Keratinocyte (primary cell): ENCODE data around the gene NEGR1. TPM values are rescaled to one million over a fixed set of nuclear protein-coding genes. Genes with fewer than 3 reads are reported as not detected.

Source experiments
- DNase-seq: peaks from one replicate; pipeline ENCODE4 v3.0.0-alpha.2; 2011; ENCODE audit warnings: low read depth, missing footprints, low spot score
- FAIRE-seq: peaks from 2 replicates; lab custom pipeline; 2011; peaks lifted over from hg19 to GRCh38; lab: Jason Lieb, UNC
- H2AFZ ChIP-seq: 2 replicates; pipeline ENCODE4 v1.6.0; 2012; ENCODE audit warnings: low read length, control low read depth, inconsistent platforms; ENCODE audit not compliant: control insufficient read depth
- H3K27ac ChIP-seq: 2 replicates; pipeline ENCODE4 v1.5.1; 2011; ENCODE audit warnings: low read length; ENCODE audit not compliant: control insufficient read depth, insufficient read depth
- H3K27me3 ChIP-seq: 3 replicates; pipeline ENCODE4 v1.6.0; 2011; ENCODE audit warnings: low read length; ENCODE audit not compliant: control insufficient read depth, insufficient read depth; ENCODE audit errors: extremely low read depth
- H3K36me3 ChIP-seq, 2 experiments: 2 replicates in 1 of 2; 3 replicates in 1 of 2; pipeline ENCODE4 v1.5.1; 2011; ENCODE audit warnings: low read length in 2 of 2, mild to moderate bottlenecking in 1 of 2; ENCODE audit not compliant: control insufficient read depth in 2 of 2, insufficient read depth in 2 of 2; ENCODE audit errors: extremely low read depth in 1 of 2
- H3K4me1 ChIP-seq: 3 replicates; pipeline ENCODE4 v1.5.1; 2011; ENCODE audit warnings: low read length; ENCODE audit not compliant: control insufficient read depth, insufficient read depth; ENCODE audit errors: extremely low read depth
- H3K4me2 ChIP-seq: 3 replicates; pipeline ENCODE4 v1.6.0; 2011; ENCODE audit warnings: low read depth, low read length; ENCODE audit not compliant: control insufficient read depth, insufficient read depth; ENCODE audit errors: extremely low read depth
- H3K4me3 ChIP-seq, 3 experiments: fragments of 200-600 bp in 1 of 3; sonication (generic) in 1 of 3; 2 replicates in 2 of 3; 3 replicates in 1 of 3; pipeline ENCODE4 v1.5.1; 2011 to 2016; ENCODE audit warnings: low read length in 3 of 3, mild to moderate bottlenecking in 3 of 3, control low read depth in 2 of 3, inconsistent platforms in 1 of 3, low read depth in 1 of 3, mixed read lengths in 1 of 3, mixed run types in 1 of 3, moderate library complexity in 1 of 3; ENCODE audit not compliant: control insufficient read depth in 2 of 3, insufficient read depth in 2 of 3; ENCODE audit errors: extremely low read depth in 1 of 3
- H3K79me2 ChIP-seq: 2 replicates; pipeline ENCODE4 v1.6.0; 2012; ENCODE audit warnings: low read length; ENCODE audit not compliant: control insufficient read depth, insufficient read depth
- H3K9ac ChIP-seq: 3 replicates; pipeline ENCODE4 v1.6.0; 2011; ENCODE audit warnings: low read length; ENCODE audit not compliant: control insufficient read depth, insufficient read depth; ENCODE audit errors: extremely low read depth
- H3K9me1 ChIP-seq: 3 replicates; pipeline ENCODE4 v1.6.0; 2011; ENCODE audit warnings: low read length; ENCODE audit not compliant: control insufficient read depth, insufficient read depth; ENCODE audit errors: extremely low read depth
- H3K9me3 ChIP-seq: 2 replicates; pipeline ENCODE4 v1.5.1; 2012; ENCODE audit warnings: low read depth, low read length; ENCODE audit not compliant: control insufficient read depth
- H4K20me1 ChIP-seq: 3 replicates; pipeline ENCODE4 v1.6.0; 2011; ENCODE audit warnings: low read length; ENCODE audit not compliant: control insufficient read depth, insufficient read depth; ENCODE audit errors: extremely low read depth
- EZH2 ChIP-seq: IDR thresholded peaks from one replicate; pipeline ENCODE4 v1.6.1; 2012; ENCODE audit warnings: inconsistent platforms, mild to moderate bottlenecking, low read length, moderate library complexity
- dilution Hi-C: fragments of 300-500 bp; cut with MboI; formaldehyde crosslinking; loops from one replicate; pipeline ENCODE4 v1.7.0; 2020; ENCODE audit warnings: low sequenced_read_pairs; ENCODE audit not compliant: extremely low pct_ligation_motif_present
- polyA plus RNA-seq, 5 experiments: library from polyadenylated mRNA; depleted of rRNA in 3 of 5; stranded (reverse) in 3 of 5; stranded (forward) in 1 of 5; unstranded in 1 of 5; fragments of >200 nt; gene quantifications; 1 replicate in 1 of 5; 2 replicates in 3 of 5; 3 replicates in 1 of 5; pipeline versions ENCODE4 v1.2.1 to v1.2.3, GENCODE V29; 2011 to 2012; ENCODE audit warnings: missing spikeins in 2 of 5, low read depth in 1 of 5, low replicate concordance in 1 of 5
- TF ChIP-seq, protein P1 (sequence below), 3 experiments: IDR thresholded peaks in 1 of 3; conservative IDR thresholded peaks in 1 of 3; optimal IDR thresholded peaks in 1 of 3; 2 replicates in 2 of 3; 3 replicates in 1 of 3; pipeline versions ENCODE3 to v1.5.1; 2011; ENCODE audit warnings: low read length in 3 of 3, mild to moderate bottlenecking in 3 of 3, moderate library complexity in 2 of 3, control low read depth in 1 of 3, inconsistent platforms in 1 of 3; ENCODE audit not compliant: insufficient read depth in 2 of 3; ENCODE audit errors: extremely low read depth in 1 of 3

The NEGR1 gene
- polyA plus RNA-seq, 1 donor (not counting 4 experiments of a cell fraction or from before 2014, with no cell fraction given): 1.6 TPM

DNA sequence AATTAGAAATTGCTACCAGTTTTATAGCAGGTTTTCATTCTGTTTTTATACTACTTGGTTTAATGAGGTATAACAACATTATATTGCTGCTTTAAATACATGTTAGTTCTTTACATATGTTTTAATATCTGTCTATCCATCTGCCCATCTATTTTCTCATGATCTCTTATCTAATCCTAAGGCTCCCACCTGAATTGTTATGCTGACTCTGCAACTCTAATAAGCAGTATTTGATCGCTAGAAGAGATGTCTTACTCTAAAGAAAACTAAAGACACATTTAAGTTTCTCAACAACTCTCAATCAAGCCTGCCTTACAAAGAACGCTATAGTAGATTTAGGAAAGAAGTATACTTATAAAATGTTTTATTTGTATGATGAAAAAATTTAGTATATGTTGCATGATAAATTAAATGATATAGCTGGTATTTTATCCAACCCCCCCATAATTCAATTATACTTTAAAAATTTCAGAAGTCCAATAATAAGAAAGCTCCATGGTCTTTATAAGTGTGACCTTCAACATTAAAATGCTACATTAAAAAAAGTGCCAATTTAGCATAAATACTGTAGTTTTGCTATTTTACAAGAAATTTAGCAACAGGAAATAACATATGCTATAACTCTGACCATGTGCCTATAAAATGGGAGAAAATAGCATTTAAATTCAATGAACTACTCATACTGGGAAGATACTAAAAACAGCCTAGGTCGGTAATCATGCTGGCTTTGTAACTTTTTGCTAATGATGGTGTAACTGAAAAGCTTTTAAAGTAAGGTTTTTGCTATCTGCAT lies 180.3 kb downstream of the NEGR1 start:
- DNase-seq (no peak), FAIRE-seq (no peak)
- no peak overlapping the region for H2AFZ ChIP-seq
- H4K20me1 ChIP-seq: no peaks in the 10 kb centered on the region
- no peak overlapping the region for H3K4me2 ChIP-seq
- no peak overlapping the region for H3K9ac ChIP-seq
- H3K27me3 ChIP-seq: no peaks in the 10 kb centered on the region
- no peak overlapping the region for H3K27ac ChIP-seq
- H3K9me1 ChIP-seq: no peaks in the 10 kb centered on the region
- no peaks in the 10 kb centered on the region for H3K36me3 ChIP-seq
- no peaks in the 10 kb centered on the region for H3K79me2 ChIP-seq
- dilution Hi-C loops: no loop called here
- H3K4me3 ChIP-seq: no peak overlapping the region
- H3K9me3 ChIP-seq: no peaks in the 10 kb centered on the region
- no peaks in the 10 kb centered on the region for H3K4me1 ChIP-seq
- TF ChIP-seq EZH2: no peak
- TF ChIP-seq, protein P1, sequence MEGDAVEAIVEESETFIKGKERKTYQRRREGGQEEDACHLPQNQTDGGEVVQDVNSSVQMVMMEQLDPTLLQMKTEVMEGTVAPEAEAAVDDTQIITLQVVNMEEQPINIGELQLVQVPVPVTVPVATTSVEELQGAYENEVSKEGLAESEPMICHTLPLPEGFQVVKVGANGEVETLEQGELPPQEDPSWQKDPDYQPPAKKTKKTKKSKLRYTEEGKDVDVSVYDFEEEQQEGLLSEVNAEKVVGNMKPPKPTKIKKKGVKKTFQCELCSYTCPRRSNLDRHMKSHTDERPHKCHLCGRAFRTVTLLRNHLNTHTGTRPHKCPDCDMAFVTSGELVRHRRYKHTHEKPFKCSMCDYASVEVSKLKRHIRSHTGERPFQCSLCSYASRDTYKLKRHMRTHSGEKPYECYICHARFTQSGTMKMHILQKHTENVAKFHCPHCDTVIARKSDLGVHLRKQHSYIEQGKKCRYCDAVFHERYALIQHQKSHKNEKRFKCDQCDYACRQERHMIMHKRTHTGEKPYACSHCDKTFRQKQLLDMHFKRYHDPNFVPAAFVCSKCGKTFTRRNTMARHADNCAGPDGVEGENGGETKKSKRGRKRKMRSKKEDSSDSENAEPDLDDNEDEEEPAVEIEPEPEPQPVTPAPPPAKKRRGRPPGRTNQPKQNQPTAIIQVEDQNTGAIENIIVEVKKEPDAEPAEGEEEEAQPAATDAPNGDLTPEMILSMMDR (optimal IDR thresholded peaks at IDR 0.05 in 1 of 3, IDR thresholded peaks at IDR 0.05 in 1 of 3, conservative IDR thresholded peaks at IDR 0.05 in 1 of 3; ENCODE audit: extremely low read depth in 1 of 3, insufficient read depth in 2 of 3, low read length in 3 of 3): no peak

DNA sequence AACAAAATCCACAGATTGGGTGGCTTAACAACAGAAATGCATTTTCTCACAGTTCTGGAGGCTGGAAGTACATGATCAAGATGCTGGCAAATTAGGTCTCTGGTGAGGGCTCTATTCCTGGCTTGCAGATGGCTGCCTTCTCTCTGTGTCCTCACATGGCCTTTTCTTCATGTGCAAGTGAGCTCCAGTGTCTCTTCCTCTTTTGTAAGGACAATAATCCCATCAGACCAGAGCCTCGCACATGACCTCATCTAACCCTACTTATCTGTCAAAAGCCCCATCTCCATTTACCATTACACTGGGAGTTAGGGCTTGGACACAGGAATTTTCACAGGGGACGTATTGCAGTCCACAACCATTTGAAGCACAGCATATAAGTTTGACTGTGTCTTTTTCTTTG lies 181.6 kb downstream of the NEGR1 start:
- no peak overlapping the region for H3K27ac ChIP-seq
- no peaks in the 10 kb centered on the region for H3K27me3 ChIP-seq
- DNase-seq (no peak), FAIRE-seq (no peak)
- H3K36me3 ChIP-seq: no peaks in the 10 kb centered on the region
- H4K20me1 ChIP-seq: no peaks in the 10 kb centered on the region
- H3K9ac ChIP-seq: no peak overlapping the region
- H3K4me2 ChIP-seq: no peak overlapping the region
- no peak overlapping the region for H3K4me3 ChIP-seq
- no peaks in the 10 kb centered on the region for H3K79me2 ChIP-seq
- H3K9me3 ChIP-seq: no peaks in the 10 kb centered on the region
- dilution Hi-C loops: no loop called here
- no peak overlapping the region for H2AFZ ChIP-seq
- H3K9me1 ChIP-seq: no peaks in the 10 kb centered on the region
- no peaks in the 10 kb centered on the region for H3K4me1 ChIP-seq
- TF ChIP-seq EZH2: no peak
- TF ChIP-seq, protein P1 (optimal IDR thresholded peaks at IDR 0.05 in 1 of 3, IDR thresholded peaks at IDR 0.05 in 1 of 3, conservative IDR thresholded peaks at IDR 0.05 in 1 of 3; ENCODE audit: extremely low read depth in 1 of 3, insufficient read depth in 2 of 3, low read length in 3 of 3): no peak
